Thoracic aorta (tissue), 2 donors: ENCODE results near the gene RENBP. TPM values are rescaled to one million over a fixed set of nuclear protein-coding genes. Genes with fewer than 3 reads are reported as not detected.
A peak's percentile ranks its signal among the peaks of the same experiment; 100 is the strongest.

Experiments used
- ATAC-seq: fragments of 150-250 bp; one replicate; pipeline ENCODE4 v1.8.0; 2017; ENCODE audit warnings: low read depth; ENCODE audit not compliant: insufficient number of reproducible peaks, low FRiP score
- DNase-seq: peaks from one replicate; pipeline ENCODE4 v3.0.0-alpha.2; 2020; ENCODE audit warnings: low spot score
- H3K27ac ChIP-seq, 2 donors: fragments of 200-600 bp; sonication (generic); 1 replicate in 1 of 2; 2 replicates in 1 of 2; pipeline ENCODE4 v1.5.1; 2016; ENCODE audit warnings: mild to moderate bottlenecking in 2 of 2, moderate library complexity in 2 of 2
- H3K27me3 ChIP-seq: fragments of 200-600 bp; sonication (generic); replicated peaks from 2 replicates; pipeline ENCODE4 v1.6.0; 2016; ENCODE audit warnings: mild to moderate bottlenecking; ENCODE audit not compliant: insufficient read depth
- H3K36me3 ChIP-seq: fragments of 200-600 bp; sonication (generic); one replicate; pipeline ENCODE4 v1.5.1; 2016
- H3K4me1 ChIP-seq, 2 donors: fragments of 200-600 bp; sonication (generic); 1 replicate in 1 of 2; 2 replicates in 1 of 2; pipeline versions ENCODE4 v1.5.1 to v1.6.0; 2016; ENCODE audit warnings: low read depth in 2 of 2, mild to moderate bottlenecking in 1 of 2; ENCODE audit not compliant: control insufficient read depth in 1 of 2
- H3K4me3 ChIP-seq: fragments of 200-600 bp; sonication (generic); 2 replicates; pipeline ENCODE4 v1.5.1; 2016; ENCODE audit warnings: mild to moderate bottlenecking
- H3K9me3 ChIP-seq: fragments of 200-600 bp; sonication (generic); 2 replicates; pipeline ENCODE4 v1.5.1; 2016
- CTCF ChIP-seq: fragments of 200-600 bp; sonication (generic); IDR thresholded peaks from one replicate; pipeline ENCODE4 v1.5.1; 2019; ENCODE audit warnings: antibody characterized with exemption
- total RNA-seq, 2 donors: library from RNA; depleted of rRNA; stranded (reverse); fragments of >200 nt; gene quantifications; one replicate each; pipeline versions ENCODE4 v1.1.0 to v1.2.3, GENCODE V29; 2016

The RENBP gene
- total RNA-seq, 2 donors from 2014 or later = 11.2 to 21.4 TPM

DNA sequence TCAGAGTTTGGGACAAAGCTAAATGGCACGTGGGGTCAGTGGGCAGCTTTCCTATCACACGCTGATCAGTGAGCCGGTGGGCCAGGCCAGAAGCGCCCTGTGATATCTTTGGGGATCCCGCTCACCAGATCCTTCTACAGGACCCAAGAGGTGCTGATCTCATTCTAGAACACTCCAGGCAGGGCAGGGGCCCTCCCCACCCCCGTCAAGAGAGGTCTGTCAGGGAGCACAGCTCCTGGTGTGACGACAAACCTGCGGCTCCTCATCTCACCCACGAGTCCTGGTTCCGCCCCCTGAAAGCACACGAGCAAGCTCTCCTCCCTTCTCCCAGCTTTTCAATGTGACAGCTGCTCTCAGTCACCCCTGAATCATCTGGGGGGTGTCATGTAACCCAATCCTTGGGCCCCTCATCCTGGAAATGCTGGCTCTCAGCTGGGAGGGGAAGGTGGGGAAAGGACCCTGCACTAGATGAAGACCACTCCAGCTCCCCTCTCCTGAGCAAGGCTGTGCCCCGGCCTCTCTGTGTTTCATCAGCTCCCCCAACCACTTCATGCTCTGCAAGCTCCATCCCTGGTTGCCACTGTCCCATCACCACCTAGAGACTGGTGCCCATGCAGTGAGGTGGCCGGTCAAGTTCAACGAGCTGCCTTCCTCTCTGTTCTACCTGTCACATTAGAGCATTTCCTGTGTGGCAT is 22.5 kb upstream of the RENBP start:
- no peaks in the 10 kb centered on the region for H3K27me3 ChIP-seq
- H3K4me1 ChIP-seq = peaks cover 13 to 38% of the 10 kb centered on the region in 2 donors
- no peak for TF ChIP-seq CTCF
- H3K4me3 ChIP-seq = peak overlapping the region; percentile 87
- H3K9me3 ChIP-seq = no peaks in the 10 kb centered on the region
- peaks cover 9% of the 10 kb centered on the region for H3K36me3 ChIP-seq
- ATAC-seq = no peak
- H3K27ac ChIP-seq = peak overlapping the region in 1 of 2 donors; percentile 98
- no peak for DNase-seq

GRCh38 chrX:153966283-153966688 is 21.8 kb upstream of the RENBP start:
- H3K4me1 ChIP-seq = peaks cover 13 to 38% of the 10 kb centered on the region in 2 donors
- ATAC-seq = no peak
- DNase-seq = no peak
- no peaks in the 10 kb centered on the region for H3K27me3 ChIP-seq
- H3K36me3 ChIP-seq = peaks cover 16% of the 10 kb centered on the region
- no peaks in the 10 kb centered on the region for H3K9me3 ChIP-seq
- TF ChIP-seq CTCF = no peak
- peak overlapping the region in 1 of 2 donors; percentile 21 for H3K27ac ChIP-seq
- H3K4me3 ChIP-seq = peak overlapping the region; percentile 29

GRCh38 chrX:153965406-153965805 is 21.0 kb upstream of the RENBP start:
- no peak overlapping the region for H3K4me3 ChIP-seq
- no peaks in the 10 kb centered on the region for H3K27me3 ChIP-seq
- no peak overlapping the region for H3K27ac ChIP-seq
- TF ChIP-seq CTCF = no peak
- ATAC-seq = no peak
- no peak for DNase-seq
- H3K9me3 ChIP-seq = no peaks in the 10 kb centered on the region
- H3K4me1 ChIP-seq = peaks cover 13 to 38% of the 10 kb centered on the region in 2 donors
- H3K36me3 ChIP-seq = peaks cover 19% of the 10 kb centered on the region

- Histone ChIP-seq H3K27me3 (no peaks in the 10 kb centered on the region), H3K36me3 (peaks cover 28% of the 10 kb centered on the region), H3K4me3 (no peak overlapping the region), H3K27ac (no peak overlapping the region), H3K4me1 (peaks cover 13 to 37% of the 10 kb centered on the region in 2 donors), H3K9me3 (no peaks in the 10 kb centered on the region)
- no peak for ATAC-seq
- TF ChIP-seq CTCF = no peak
- DNase-seq = no peak
Observed at GRCh38 chrX:153964105-153964504, 19.7 kb upstream of the RENBP start.

DNA sequence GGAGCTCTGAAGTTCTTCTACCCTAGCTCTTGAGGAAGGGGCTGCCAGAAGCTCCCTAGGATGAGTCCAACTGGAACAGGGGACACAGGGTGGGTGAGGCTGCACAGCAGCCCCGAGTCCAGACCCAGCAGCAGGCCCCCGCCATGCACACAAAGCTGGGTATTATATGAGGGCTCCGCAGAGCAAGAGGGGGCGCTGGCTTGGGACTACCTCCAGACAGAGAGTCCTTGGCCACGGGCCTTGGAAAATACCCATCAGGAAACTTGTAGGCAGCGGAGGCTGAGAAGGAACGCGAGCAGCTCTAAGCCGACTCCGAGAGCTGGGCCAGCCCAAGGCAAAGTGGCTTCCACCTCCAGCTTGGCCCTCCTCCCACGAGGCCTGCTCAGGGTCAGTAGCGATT is 19.1 kb upstream of the RENBP start:
- no peak for TF ChIP-seq CTCF
- Histone ChIP-seq H3K27me3 (no peaks in the 10 kb centered on the region), H3K4me1 (peaks cover 12 to 32% of the 10 kb centered on the region in 2 donors), H3K27ac (no peak overlapping the region), H3K36me3 (peaks cover 32% of the 10 kb centered on the region), H3K9me3 (no peaks in the 10 kb centered on the region), H3K4me3 (no peak overlapping the region)
- no peak for ATAC-seq
- no peak for DNase-seq
